Thyroid gland (tissue), 4 donors: Measurements from ENCODE around the gene C2orf49.

Source experiments
- CTCF ChIP-seq, 6 experiments: fragments of 200-600 bp in 3 of 6; fragments of 450-650 bp in 3 of 6; sonication (generic) in 3 of 6; IDR thresholded peaks; one replicate each; pipeline ENCODE4 v1.5.1; 2016 to 2019; ENCODE audit warnings: antibody characterized with exemption in 6 of 6, mild to moderate bottlenecking in 2 of 6, inconsistent platforms in 1 of 6, moderate library complexity in 1 of 6
- POLR2A ChIP-seq, 2 donors: fragments of 450-650 bp; IDR thresholded peaks; one replicate each; pipeline ENCODE4 v1.6.1; 2017; ENCODE audit warnings: antibody characterized with exemption in 2 of 2, mild to moderate bottlenecking in 2 of 2, moderate library complexity in 1 of 2

- no peak for TF ChIP-seq CTCF (IDR thresholded peaks at IDR 0.05)
- no peak for TF ChIP-seq POLR2A (IDR thresholded peaks at IDR 0.05)
These were observed 40.1 kb upstream of the C2orf49 start for GRCh38 chr2:105297216-105297615.
